Keratinocyte (primary cell): ENCODE data around the gene OSBPL5. TPM values are rescaled to one million over a fixed set of nuclear protein-coding genes. Genes with fewer than 3 reads are reported as not detected.

ENCODE experiments used
- DNase-seq: peaks from one replicate; pipeline ENCODE4 v3.0.0-alpha.2; 2011; ENCODE audit warnings: low read depth, missing footprints, low spot score
- FAIRE-seq: peaks from 2 replicates; lab custom pipeline; 2011; peaks lifted over from hg19 to GRCh38; lab: Jason Lieb, UNC
- H2AFZ ChIP-seq: 2 replicates; pipeline ENCODE4 v1.6.0; 2012; ENCODE audit warnings: low read length, control low read depth, inconsistent platforms; ENCODE audit not compliant: control insufficient read depth
- H3K27ac ChIP-seq: 2 replicates; pipeline ENCODE4 v1.5.1; 2011; ENCODE audit warnings: low read length; ENCODE audit not compliant: control insufficient read depth, insufficient read depth
- H3K27me3 ChIP-seq: 3 replicates; pipeline ENCODE4 v1.6.0; 2011; ENCODE audit warnings: low read length; ENCODE audit not compliant: control insufficient read depth, insufficient read depth; ENCODE audit errors: extremely low read depth
- H3K36me3 ChIP-seq, 2 experiments: 2 replicates in 1 of 2; 3 replicates in 1 of 2; pipeline ENCODE4 v1.5.1; 2011; ENCODE audit warnings: low read length in 2 of 2, mild to moderate bottlenecking in 1 of 2; ENCODE audit not compliant: control insufficient read depth in 2 of 2, insufficient read depth in 2 of 2; ENCODE audit errors: extremely low read depth in 1 of 2
- H3K4me1 ChIP-seq: 3 replicates; pipeline ENCODE4 v1.5.1; 2011; ENCODE audit warnings: low read length; ENCODE audit not compliant: control insufficient read depth, insufficient read depth; ENCODE audit errors: extremely low read depth
- H3K4me2 ChIP-seq: 3 replicates; pipeline ENCODE4 v1.6.0; 2011; ENCODE audit warnings: low read depth, low read length; ENCODE audit not compliant: control insufficient read depth, insufficient read depth; ENCODE audit errors: extremely low read depth
- H3K4me3 ChIP-seq, 3 experiments: fragments of 200-600 bp in 1 of 3; sonication (generic) in 1 of 3; 2 replicates in 2 of 3; 3 replicates in 1 of 3; pipeline ENCODE4 v1.5.1; 2011 to 2016; ENCODE audit warnings: low read length in 3 of 3, mild to moderate bottlenecking in 3 of 3, control low read depth in 2 of 3, inconsistent platforms in 1 of 3, low read depth in 1 of 3, mixed read lengths in 1 of 3, mixed run types in 1 of 3, moderate library complexity in 1 of 3; ENCODE audit not compliant: control insufficient read depth in 2 of 3, insufficient read depth in 2 of 3; ENCODE audit errors: extremely low read depth in 1 of 3
- H3K79me2 ChIP-seq: 2 replicates; pipeline ENCODE4 v1.6.0; 2012; ENCODE audit warnings: low read length; ENCODE audit not compliant: control insufficient read depth, insufficient read depth
- H3K9ac ChIP-seq: 3 replicates; pipeline ENCODE4 v1.6.0; 2011; ENCODE audit warnings: low read length; ENCODE audit not compliant: control insufficient read depth, insufficient read depth; ENCODE audit errors: extremely low read depth
- H3K9me1 ChIP-seq: 3 replicates; pipeline ENCODE4 v1.6.0; 2011; ENCODE audit warnings: low read length; ENCODE audit not compliant: control insufficient read depth, insufficient read depth; ENCODE audit errors: extremely low read depth
- H3K9me3 ChIP-seq: 2 replicates; pipeline ENCODE4 v1.5.1; 2012; ENCODE audit warnings: low read depth, low read length; ENCODE audit not compliant: control insufficient read depth
- H4K20me1 ChIP-seq: 3 replicates; pipeline ENCODE4 v1.6.0; 2011; ENCODE audit warnings: low read length; ENCODE audit not compliant: control insufficient read depth, insufficient read depth; ENCODE audit errors: extremely low read depth
- CTCF ChIP-seq, 3 experiments: IDR thresholded peaks in 1 of 3; conservative IDR thresholded peaks in 1 of 3; optimal IDR thresholded peaks in 1 of 3; 2 replicates in 2 of 3; 3 replicates in 1 of 3; pipeline versions ENCODE3 to v1.5.1; 2011; ENCODE audit warnings: low read length in 3 of 3, mild to moderate bottlenecking in 3 of 3, moderate library complexity in 2 of 3, control low read depth in 1 of 3, inconsistent platforms in 1 of 3; ENCODE audit not compliant: insufficient read depth in 2 of 3; ENCODE audit errors: extremely low read depth in 1 of 3
- EZH2 ChIP-seq: IDR thresholded peaks from one replicate; pipeline ENCODE4 v1.6.1; 2012; ENCODE audit warnings: inconsistent platforms, mild to moderate bottlenecking, low read length, moderate library complexity
- dilution Hi-C: fragments of 300-500 bp; cut with MboI; formaldehyde crosslinking; loops from one replicate; pipeline ENCODE4 v1.7.0; 2020; ENCODE audit warnings: low sequenced_read_pairs; ENCODE audit not compliant: extremely low pct_ligation_motif_present
- polyA plus RNA-seq, 5 experiments: library from polyadenylated mRNA; depleted of rRNA in 3 of 5; stranded (reverse) in 3 of 5; stranded (forward) in 1 of 5; unstranded in 1 of 5; fragments of >200 nt; gene quantifications; 1 replicate in 1 of 5; 2 replicates in 3 of 5; 3 replicates in 1 of 5; pipeline versions ENCODE4 v1.2.1 to v1.2.3, GENCODE V29; 2011 to 2012; ENCODE audit warnings: missing spikeins in 2 of 5, low read depth in 1 of 5, low replicate concordance in 1 of 5

OSBPL5 gene
- polyA plus RNA-seq, 1 donor (not counting 4 experiments of a cell fraction or from before 2014, with no cell fraction given): 3.0 TPM

- Histone ChIP-seq H2AFZ (no peak overlapping the region), H3K27me3 (no peaks in the 10 kb centered on the region), H3K27ac (no peak overlapping the region), H3K4me2 (no peak overlapping the region), H3K9me3 (peaks cover 4% of the 10 kb centered on the region), H3K9ac (no peak overlapping the region), H3K4me1 (no peaks in the 10 kb centered on the region), H3K9me1 (no peaks in the 10 kb centered on the region), H4K20me1 (no peaks in the 10 kb centered on the region), H3K36me3 (no peaks in the 10 kb centered on the region), H3K79me2 (no peaks in the 10 kb centered on the region), H3K4me3 (no peak overlapping the region)
- FAIRE-seq: no peak
- dilution Hi-C loops: no loop called here
- no peak for DNase-seq
- TF ChIP-seq EZH2 (no peak), CTCF (optimal IDR thresholded peaks at IDR 0.05 in 1 of 3, IDR thresholded peaks at IDR 0.05 in 1 of 3, conservative IDR thresholded peaks at IDR 0.05 in 1 of 3; ENCODE audit: extremely low read depth in 1 of 3, insufficient read depth in 2 of 3, low read length in 3 of 3) (no peak)
Observed at GRCh38 chr11:3180869-3181268, 15.8 kb upstream of the OSBPL5 start.

- no peaks in the 10 kb centered on the region for H3K9me1 ChIP-seq
- TF ChIP-seq CTCF (optimal IDR thresholded peaks at IDR 0.05 in 1 of 3, IDR thresholded peaks at IDR 0.05 in 1 of 3, conservative IDR thresholded peaks at IDR 0.05 in 1 of 3; ENCODE audit: extremely low read depth in 1 of 3, insufficient read depth in 2 of 3, low read length in 3 of 3): no peak
- no peak for TF ChIP-seq EZH2
- H3K4me2 ChIP-seq: no peak overlapping the region
- no peak overlapping the region for H3K9ac ChIP-seq
- H3K27me3 ChIP-seq: no peaks in the 10 kb centered on the region
- dilution Hi-C loops: no loop called here
- H3K79me2 ChIP-seq: no peaks in the 10 kb centered on the region
- no peak overlapping the region for H3K4me3 ChIP-seq
- DNase-seq (no peak), FAIRE-seq (no peak)
- no peaks in the 10 kb centered on the region for H4K20me1 ChIP-seq
- H3K36me3 ChIP-seq: no peaks in the 10 kb centered on the region
- H3K4me1 ChIP-seq: no peaks in the 10 kb centered on the region
- peaks cover 4% of the 10 kb centered on the region for H3K9me3 ChIP-seq
- no peak overlapping the region for H3K27ac ChIP-seq
- no peak overlapping the region for H2AFZ ChIP-seq
Observed at GRCh38 chr11:3178349-3178748, 13.2 kb upstream of the OSBPL5 start.
